Measurements from ENCODE around the gene ABHD16B.

ABHD16B gene

DNA sequence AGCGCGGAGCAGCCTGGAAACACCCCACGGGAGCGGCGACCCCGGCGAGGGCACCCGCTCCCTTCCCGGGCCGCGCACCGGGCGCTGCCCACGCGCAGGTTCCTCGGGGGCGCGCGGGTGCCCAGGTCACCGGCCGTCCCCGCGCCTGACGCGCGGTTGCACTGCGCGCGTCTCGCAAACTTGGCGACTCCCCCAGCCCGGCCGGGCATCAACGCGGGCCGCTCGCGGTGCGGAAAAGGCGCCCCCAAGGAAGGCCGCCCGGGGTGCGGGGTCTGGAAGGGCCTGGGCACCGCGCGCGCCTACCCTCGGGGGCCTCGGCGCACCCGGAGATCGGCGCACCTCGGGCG lies 29.7 kb upstream of the ABHD16B start:
- WGBS (ENCODE audit: extremely low coverage, insufficient coverage, low lambda C conversion rate): no CpG with 5 or more reads among the region's 55 CpGs
- H2AK5ac ChIP-seq (ENCODE audit: low read length): no peak overlapping the region
- H3K4ac ChIP-seq (ENCODE audit: low read depth, low read length): peak overlapping the region; percentile 43
- H4K8ac ChIP-seq (ENCODE audit: low read depth, low read length): no peak overlapping the region
- no peak for DNase-seq
- H3K18ac ChIP-seq (ENCODE audit: low read length): peak overlapping the region; percentile 70
- no peaks in the 10 kb centered on the region for H3K27me3 ChIP-seq (ENCODE audit: insufficient read depth, low read length, poor library complexity)
- no peak overlapping the region for H3K23ac ChIP-seq (ENCODE audit: low read length)
- peaks cover 12% of the 10 kb centered on the region for H3K79me1 ChIP-seq (ENCODE audit: low read length)
- H3K9ac ChIP-seq (ENCODE audit: low read length): peak overlapping the region; percentile 68
- H3K4me1 ChIP-seq (ENCODE audit: control insufficient read depth, low read depth, low read length): peaks cover 9% of the 10 kb centered on the region
- no peak overlapping the region for H3K27ac ChIP-seq (ENCODE audit: low read depth, low read length)
- no peak overlapping the region for H2BK5ac ChIP-seq (ENCODE audit: low read length)
- H3K79me2 ChIP-seq (ENCODE audit: control insufficient read depth, insufficient read depth, low read length): peaks cover 23% of the 10 kb centered on the region
- H2BK15ac ChIP-seq (replicated peaks; ENCODE audit: low read depth): no peak overlapping the region
- no peak overlapping the region for H4K5ac ChIP-seq (ENCODE audit: low read length)
- H3K56ac ChIP-seq (ENCODE audit: low read length): peak overlapping the region; percentile 74
- H3K36me3 ChIP-seq (ENCODE audit: control insufficient read depth, insufficient read depth, low read length): no peaks in the 10 kb centered on the region
- H2BK120ac ChIP-seq (ENCODE audit: low read depth, low read length): no peak overlapping the region
- H3K4me2 ChIP-seq (ENCODE audit: low read length): peak overlapping the region; percentile 84
- peak overlapping the region; percentile 44 for H3K4me3 ChIP-seq (ENCODE audit: low read length)

GRCh38 chr20:63831993-63832686 lies 29.2 kb upstream of the ABHD16B start:
- peak; percentile 63 for DNase-seq
- H3K4me3 ChIP-seq (ENCODE audit: low read length): peak overlapping the region; percentile 19
- peaks cover 9% of the 10 kb centered on the region for H3K4me1 ChIP-seq (ENCODE audit: control insufficient read depth, low read depth, low read length)

GRCh38 chr20:63833776-63834490 lies 27.4 kb upstream of the ABHD16B start:
- Histone ChIP-seq H3K23ac (ENCODE audit: low read length) (no peak overlapping the region), H2BK15ac (replicated peaks; ENCODE audit: low read depth) (no peak overlapping the region), H3K9ac (ENCODE audit: low read length) (no peak overlapping the region), H3K4me1 (ENCODE audit: control insufficient read depth, low read depth, low read length) (peaks cover 9% of the 10 kb centered on the region), H3K27me3 (ENCODE audit: insufficient read depth, low read length, poor library complexity) (no peaks in the 10 kb centered on the region), H2BK5ac (ENCODE audit: low read length) (no peak overlapping the region), H3K4me2 (ENCODE audit: low read length) (no peak overlapping the region), H2AK5ac (ENCODE audit: low read length) (no peak overlapping the region), H3K56ac (ENCODE audit: low read length) (no peak overlapping the region), H3K36me3 (ENCODE audit: control insufficient read depth, insufficient read depth, low read length) (no peaks in the 10 kb centered on the region), H4K5ac (ENCODE audit: low read length) (no peak overlapping the region), H3K18ac (ENCODE audit: low read length) (no peak overlapping the region), H3K79me1 (ENCODE audit: low read length) (peaks cover 4% of the 10 kb centered on the region), H3K4ac (ENCODE audit: low read depth, low read length) (no peak overlapping the region), H2BK120ac (ENCODE audit: low read depth, low read length) (no peak overlapping the region), H3K27ac (ENCODE audit: low read depth, low read length) (no peak overlapping the region), H4K8ac (ENCODE audit: low read depth, low read length) (no peak overlapping the region), H3K79me2 (ENCODE audit: control insufficient read depth, insufficient read depth, low read length) (peaks cover 7% of the 10 kb centered on the region), H3K4me3 (ENCODE audit: low read length) (no peak overlapping the region)
- DNase-seq: no peak
- no CpG with 5 or more reads among the region's 20 CpGs for WGBS (ENCODE audit: extremely low coverage, insufficient coverage, low lambda C conversion rate)

More at GRCh38 chr20:63831993-63832686, 29.2 kb upstream of the ABHD16B start:
- Histone ChIP-seq H4K5ac (ENCODE audit: low read length) (no peak overlapping the region), H4K8ac (ENCODE audit: low read depth, low read length) (no peak overlapping the region), H3K36me3 (ENCODE audit: control insufficient read depth, insufficient read depth, low read length) (no peaks in the 10 kb centered on the region), H3K18ac (ENCODE audit: low read length) (peak overlapping the region; percentile 70), H2BK5ac (ENCODE audit: low read length) (no peak overlapping the region), H3K79me1 (ENCODE audit: low read length) (peaks cover 12% of the 10 kb centered on the region), H3K27me3 (ENCODE audit: insufficient read depth, low read length, poor library complexity) (no peaks in the 10 kb centered on the region), H2AK5ac (ENCODE audit: low read length) (no peak overlapping the region), H2BK120ac (ENCODE audit: low read depth, low read length) (no peak overlapping the region), H3K79me2 (ENCODE audit: control insufficient read depth, insufficient read depth, low read length) (peaks cover 18% of the 10 kb centered on the region), H3K56ac (ENCODE audit: low read length) (peak overlapping the region; percentile 74), H2BK15ac (replicated peaks; ENCODE audit: low read depth) (no peak overlapping the region), H3K27ac (ENCODE audit: low read depth, low read length) (no peak overlapping the region), H3K4ac (ENCODE audit: low read depth, low read length) (peak overlapping the region; percentile 43), H3K9ac (ENCODE audit: low read length) (peak overlapping the region; percentile 68), H3K4me2 (ENCODE audit: low read length) (peak overlapping the region; percentile 84), H3K23ac (ENCODE audit: low read length) (no peak overlapping the region)
- WGBS (ENCODE audit: extremely low coverage, insufficient coverage, low lambda C conversion rate): no CpG with 5 or more reads among the region's 76 CpGs

DNA sequence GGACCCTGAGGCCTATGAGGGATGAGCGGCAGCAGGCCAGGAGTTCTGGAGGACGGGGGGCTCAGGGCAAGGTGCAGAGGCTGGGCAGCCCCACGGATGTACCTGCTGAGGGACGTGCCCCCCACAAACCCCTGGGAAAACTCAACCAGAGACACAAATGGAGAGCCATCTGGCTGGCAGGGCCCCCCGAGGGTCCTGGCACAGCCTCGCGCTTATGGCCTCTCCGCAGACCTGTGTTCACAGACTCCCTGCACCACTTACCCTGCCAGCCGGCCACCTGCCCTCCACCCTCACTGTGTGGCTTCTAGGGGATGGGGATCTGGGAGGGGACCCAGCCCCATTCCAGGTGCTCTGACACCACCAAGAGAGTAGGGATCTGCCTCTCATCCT lies 26.8 kb upstream of the ABHD16B start:
- Histone ChIP-seq H4K8ac (ENCODE audit: low read depth, low read length) (no peak overlapping the region), H3K4ac (ENCODE audit: low read depth, low read length) (no peak overlapping the region), H2BK120ac (ENCODE audit: low read depth, low read length) (no peak overlapping the region), H2BK15ac (replicated peaks; ENCODE audit: low read depth) (no peak overlapping the region), H3K4me3 (ENCODE audit: low read length) (no peak overlapping the region), H3K56ac (ENCODE audit: low read length) (peak overlapping the region; percentile 44), H3K4me1 (ENCODE audit: control insufficient read depth, low read depth, low read length) (peaks cover 7% of the 10 kb centered on the region), H4K5ac (ENCODE audit: low read length) (no peak overlapping the region), H3K9ac (ENCODE audit: low read length) (no peak overlapping the region), H3K36me3 (ENCODE audit: control insufficient read depth, insufficient read depth, low read length) (no peaks in the 10 kb centered on the region), H3K79me2 (ENCODE audit: control insufficient read depth, insufficient read depth, low read length) (peaks cover 1% of the 10 kb centered on the region), H3K18ac (ENCODE audit: low read length) (no peak overlapping the region), H3K79me1 (ENCODE audit: low read length) (no peaks in the 10 kb centered on the region), H3K4me2 (ENCODE audit: low read length) (no peak overlapping the region), H3K27me3 (ENCODE audit: insufficient read depth, low read length, poor library complexity) (no peaks in the 10 kb centered on the region), H2AK5ac (ENCODE audit: low read length) (no peak overlapping the region), H3K23ac (ENCODE audit: low read length) (no peak overlapping the region), H2BK5ac (ENCODE audit: low read length) (no peak overlapping the region), H3K27ac (ENCODE audit: low read depth, low read length) (no peak overlapping the region)
- no CpG with 5 or more reads among the region's 9 CpGs for WGBS (ENCODE audit: extremely low coverage, insufficient coverage, low lambda C conversion rate)
- DNase-seq: no peak

GRCh38 chr20:63835021-63835858 lies 26.1 kb upstream of the ABHD16B start:
- Histone ChIP-seq H3K56ac (ENCODE audit: low read length) (peak overlapping the region; percentile 17), H2AK5ac (ENCODE audit: low read length) (no peak overlapping the region), H3K27me3 (ENCODE audit: insufficient read depth, low read length, poor library complexity) (no peaks in the 10 kb centered on the region), H3K27ac (ENCODE audit: low read depth, low read length) (no peak overlapping the region), H3K4me3 (ENCODE audit: low read length) (no peak overlapping the region), H3K18ac (ENCODE audit: low read length) (no peak overlapping the region), H4K5ac (ENCODE audit: low read length) (no peak overlapping the region), H3K4ac (ENCODE audit: low read depth, low read length) (no peak overlapping the region), H2BK120ac (ENCODE audit: low read depth, low read length) (no peak overlapping the region), H3K4me1 (ENCODE audit: control insufficient read depth, low read depth, low read length) (peaks cover 5% of the 10 kb centered on the region), H4K8ac (ENCODE audit: low read depth, low read length) (no peak overlapping the region), H2BK5ac (ENCODE audit: low read length) (no peak overlapping the region), H3K23ac (ENCODE audit: low read length) (no peak overlapping the region), H3K4me2 (ENCODE audit: low read length) (peak overlapping the region; percentile 4), H3K79me2 (ENCODE audit: control insufficient read depth, insufficient read depth, low read length) (no peaks in the 10 kb centered on the region), H2BK15ac (replicated peaks; ENCODE audit: low read depth) (no peak overlapping the region), H3K79me1 (ENCODE audit: low read length) (no peaks in the 10 kb centered on the region), H3K36me3 (ENCODE audit: control insufficient read depth, insufficient read depth, low read length) (no peaks in the 10 kb centered on the region), H3K9ac (ENCODE audit: low read length) (peak overlapping the region; percentile 23)
- peak; percentile 99 for DNase-seq
- WGBS (ENCODE audit: extremely low coverage, insufficient coverage, low lambda C conversion rate): no CpG with 5 or more reads among the region's 21 CpGs

All from mesendoderm (in vitro differentiated cells).